Mucosa of descending colon (tissue), 3 donors: ENCODE results near the gene LRP5. TPM values are rescaled to one million over a fixed set of nuclear protein-coding genes. Genes with fewer than 3 reads are reported as not detected.
A peak's percentile ranks its signal among the peaks of the same experiment; 100 is the strongest.

Experiments used
- ATAC-seq: fragments of 200-7000 bp; cut with Tn5 transposase; one replicate; pipeline ENCODE4 v1.9.1; 2020; ENCODE audit warnings: mild to moderate bottlenecking, moderate library complexity
- DNase-seq, 3 donors: peaks; one replicate each; pipeline ENCODE4 v3.0.0-alpha.2; 2020
- H3K36me3 ChIP-seq: fragments of 200-600 bp; one replicate; pipeline ENCODE4 v1.8.0; 2021; ENCODE audit warnings: low read depth, mild to moderate bottlenecking
- H3K4me1 ChIP-seq: fragments of 200-600 bp; one replicate; pipeline ENCODE4 v1.8.0; 2021; ENCODE audit warnings: low read depth, mild to moderate bottlenecking
- H3K4me3 ChIP-seq: fragments of 200-600 bp; one replicate; pipeline ENCODE4 v1.8.0; 2021; ENCODE audit warnings: mild to moderate bottlenecking
- H3K9me3 ChIP-seq: fragments of 200-600 bp; one replicate; pipeline ENCODE4 v1.8.0; 2021; ENCODE audit warnings: mild to moderate bottlenecking
- intact Hi-C, 2 donors: fragments of 100-400 bp; cut with DNase I in 1 of 2; cut with micrococcal nuclease in 1 of 2; formaldehyde crosslinking; loops; one replicate each; pipeline versions ENCODE4 v1.11.0 to v1.11.1; 2022; cut with DNase I, micrococcal nuclease
- total RNA-seq, 3 donors: library from RNA; stranded (reverse); fragmentation: NEBNext Ultra II Directional in 2 of 3; extraction: Animal tissue kit (Norgen Biotek cat#: 25700) in 2 of 3; gene quantifications; one replicate each; pipeline versions ENCODE4 v1.2.1 to v1.2.4, GENCODE V29; 2021 to 2023
- TF ChIP-seq, protein P1 (sequence below): fragments of 200-600 bp; IDR thresholded peaks from one replicate; pipeline ENCODE4 v1.8.0; 2022; ENCODE audit warnings: antibody characterized with exemption, mild to moderate bottlenecking
- donor health status: DM: no; HTN: no; CAD: no; lungs with moderate emphysema.
- donor health status: DM: no; HTN: no; CAD: no.
- donor health status: DM: no; HTN: yes; CAD: no.

The LRP5 gene
- total RNA-seq, 3 donors from 2014 or later, result 83.7 to 113 (median 103) TPM

DNA sequence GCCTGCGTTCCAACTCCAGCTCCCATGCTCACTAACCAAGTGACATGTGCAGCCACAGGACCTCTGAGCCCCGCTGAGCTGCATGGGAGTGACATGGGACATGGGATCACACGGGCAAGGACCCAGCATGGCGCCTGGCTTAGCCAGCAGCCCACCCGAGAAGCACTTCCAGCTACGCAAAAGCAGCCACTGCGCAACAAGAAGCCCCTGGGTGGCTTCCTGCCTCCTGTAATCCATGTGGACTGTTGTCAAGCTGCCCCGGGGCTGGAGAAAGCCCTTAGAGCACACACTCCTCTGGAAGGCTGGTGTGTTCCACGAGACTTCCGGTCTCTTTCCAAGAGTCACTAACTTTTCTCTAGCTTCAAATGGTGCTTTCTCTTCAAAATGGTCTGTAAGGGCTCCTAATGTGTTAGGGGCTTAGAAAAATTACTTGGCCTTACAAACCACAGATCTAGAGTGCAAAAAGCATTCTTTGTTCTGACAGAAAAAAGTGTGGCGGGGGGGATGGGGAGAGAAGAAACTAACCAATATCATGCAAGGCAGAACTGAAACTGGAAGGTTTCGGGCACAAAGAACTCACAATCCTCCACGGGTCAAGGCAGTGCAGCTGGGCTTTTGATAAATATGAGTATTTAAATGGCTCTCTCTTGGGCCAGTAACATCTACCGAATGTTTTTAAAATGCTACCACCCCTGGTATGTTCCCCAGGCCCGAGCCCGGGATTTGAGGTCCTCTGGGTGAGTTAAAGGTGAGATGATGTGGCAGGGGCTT, 46.1 kb upstream of the LRP5 start:
- ATAC-seq (peak; percentile 6), DNase-seq (peak in 1 of 3 donors; percentile 54)
- Histone ChIP-seq H3K36me3 (no peaks in the 10 kb centered on the region), H3K4me3 (no peak overlapping the region), H3K9me3 (no peaks in the 10 kb centered on the region), H3K4me1 (peaks cover 10% of the 10 kb centered on the region)
- TF ChIP-seq, protein P1, sequence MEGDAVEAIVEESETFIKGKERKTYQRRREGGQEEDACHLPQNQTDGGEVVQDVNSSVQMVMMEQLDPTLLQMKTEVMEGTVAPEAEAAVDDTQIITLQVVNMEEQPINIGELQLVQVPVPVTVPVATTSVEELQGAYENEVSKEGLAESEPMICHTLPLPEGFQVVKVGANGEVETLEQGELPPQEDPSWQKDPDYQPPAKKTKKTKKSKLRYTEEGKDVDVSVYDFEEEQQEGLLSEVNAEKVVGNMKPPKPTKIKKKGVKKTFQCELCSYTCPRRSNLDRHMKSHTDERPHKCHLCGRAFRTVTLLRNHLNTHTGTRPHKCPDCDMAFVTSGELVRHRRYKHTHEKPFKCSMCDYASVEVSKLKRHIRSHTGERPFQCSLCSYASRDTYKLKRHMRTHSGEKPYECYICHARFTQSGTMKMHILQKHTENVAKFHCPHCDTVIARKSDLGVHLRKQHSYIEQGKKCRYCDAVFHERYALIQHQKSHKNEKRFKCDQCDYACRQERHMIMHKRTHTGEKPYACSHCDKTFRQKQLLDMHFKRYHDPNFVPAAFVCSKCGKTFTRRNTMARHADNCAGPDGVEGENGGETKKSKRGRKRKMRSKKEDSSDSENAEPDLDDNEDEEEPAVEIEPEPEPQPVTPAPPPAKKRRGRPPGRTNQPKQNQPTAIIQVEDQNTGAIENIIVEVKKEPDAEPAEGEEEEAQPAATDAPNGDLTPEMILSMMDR, result no peak
- intact Hi-C loops, result no loop called here

DNA sequence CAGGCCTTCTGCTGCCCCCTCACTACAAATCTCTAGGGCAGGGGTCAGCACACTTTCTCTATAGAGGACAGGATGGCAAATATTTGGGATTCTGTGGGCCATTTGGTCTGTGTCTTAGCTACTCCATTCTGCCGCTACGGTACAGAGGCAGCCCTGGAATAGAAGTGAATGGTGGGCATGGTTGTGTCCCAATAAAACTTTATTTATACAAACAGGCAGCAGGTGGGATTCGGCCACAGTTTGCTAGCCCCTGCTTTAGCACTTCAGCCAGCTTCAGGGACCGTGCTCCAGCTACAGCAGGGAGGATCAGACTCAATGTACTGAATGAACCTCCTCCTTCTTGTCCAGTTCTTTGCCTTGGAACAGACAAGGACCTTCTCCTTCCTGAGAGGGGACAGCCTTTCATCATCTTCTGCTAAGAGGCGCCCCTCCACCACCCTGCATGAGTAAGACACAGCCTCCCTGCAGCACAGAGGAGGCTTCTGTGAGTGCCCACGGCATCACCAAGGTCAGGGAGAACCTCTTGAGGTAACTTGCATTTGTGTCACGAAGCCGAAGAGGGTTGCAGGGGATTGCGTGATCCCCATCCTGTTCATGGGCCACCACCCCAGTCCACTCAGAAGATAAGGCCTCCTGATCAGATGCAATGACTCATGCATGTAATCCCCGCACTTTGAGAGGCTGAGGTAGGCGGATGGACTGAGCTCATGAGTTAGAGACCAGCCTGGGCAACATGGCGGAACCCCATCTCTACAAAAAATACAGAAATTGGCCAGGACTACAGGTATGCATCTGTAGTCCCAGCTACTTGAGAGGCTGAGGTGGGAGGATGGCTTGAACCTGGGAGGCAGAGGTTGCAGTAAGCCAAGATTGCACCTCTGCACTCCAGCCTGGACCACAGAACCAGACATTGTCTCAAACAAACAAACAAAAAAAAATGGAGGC, 45.2 kb upstream of the LRP5 start:
- Histone ChIP-seq H3K4me1 (peaks cover 10% of the 10 kb centered on the region), H3K36me3 (no peaks in the 10 kb centered on the region), H3K9me3 (no peaks in the 10 kb centered on the region), H3K4me3 (no peak overlapping the region)
- ATAC-seq (no peak), DNase-seq (no peak)
- intact Hi-C loops, result no loop called here
- TF ChIP-seq, protein P1, result no peak

GRCh38 chr11:68267881-68268240, 44.5 kb upstream of the LRP5 start:
- DNase-seq (no peak), ATAC-seq (no peak)
- intact Hi-C loops, result no loop called here
- Histone ChIP-seq H3K4me3 (no peak overlapping the region), H3K9me3 (no peaks in the 10 kb centered on the region), H3K36me3 (no peaks in the 10 kb centered on the region), H3K4me1 (peaks cover 10% of the 10 kb centered on the region)
- TF ChIP-seq, protein P1, result no peak

GRCh38 chr11:68269414-68270081, 42.8 kb upstream of the LRP5 start:
- intact Hi-C loops, result loop anchor here in 1 of 2 donors (10.0 kb wide), 1 partner anchor 115 kb away; no protein-coding TSS in a partner anchor
- DNase-seq, result no peak
- H3K4me3 ChIP-seq, result no peak overlapping the region
- no peaks in the 10 kb centered on the region for H3K9me3 ChIP-seq
- H3K36me3 ChIP-seq, result no peaks in the 10 kb centered on the region
- ATAC-seq, result no peak
- H3K4me1 ChIP-seq, result peaks cover 10% of the 10 kb centered on the region
- TF ChIP-seq, protein P1, result no peak
